Activated CD4-positive, alpha-beta T cell treated with anti-CD3 and anti-CD28 coated beads for 48 hours (primary cell): ENCODE measurements around the gene TGFBR3L.

Experiments
- DNase-seq: peaks from one replicate; pipeline ENCODE4 v3.0.0-alpha.2; 2020

The TGFBR3L gene

DNA sequence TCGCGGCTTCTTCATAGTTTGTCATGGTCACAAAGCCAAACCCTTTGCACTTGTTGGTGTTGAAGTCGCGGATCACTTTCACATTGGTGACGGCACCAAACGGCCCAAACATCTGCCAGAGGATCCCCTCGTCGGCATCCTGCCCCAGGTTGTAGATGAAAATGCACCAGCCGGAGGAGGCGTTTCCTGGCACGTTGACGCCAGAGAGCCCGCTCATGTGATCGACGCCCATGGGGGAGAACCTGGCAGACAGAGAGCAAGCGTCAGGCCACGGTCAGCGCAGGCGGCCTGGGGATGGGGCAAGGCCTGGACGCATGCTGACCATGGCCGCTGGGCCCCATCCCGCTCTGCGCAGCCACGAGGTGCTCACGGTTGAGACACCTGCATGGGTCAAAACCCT, 48.9 kb downstream of the TGFBR3L start:
- no peak for DNase-seq

DNA sequence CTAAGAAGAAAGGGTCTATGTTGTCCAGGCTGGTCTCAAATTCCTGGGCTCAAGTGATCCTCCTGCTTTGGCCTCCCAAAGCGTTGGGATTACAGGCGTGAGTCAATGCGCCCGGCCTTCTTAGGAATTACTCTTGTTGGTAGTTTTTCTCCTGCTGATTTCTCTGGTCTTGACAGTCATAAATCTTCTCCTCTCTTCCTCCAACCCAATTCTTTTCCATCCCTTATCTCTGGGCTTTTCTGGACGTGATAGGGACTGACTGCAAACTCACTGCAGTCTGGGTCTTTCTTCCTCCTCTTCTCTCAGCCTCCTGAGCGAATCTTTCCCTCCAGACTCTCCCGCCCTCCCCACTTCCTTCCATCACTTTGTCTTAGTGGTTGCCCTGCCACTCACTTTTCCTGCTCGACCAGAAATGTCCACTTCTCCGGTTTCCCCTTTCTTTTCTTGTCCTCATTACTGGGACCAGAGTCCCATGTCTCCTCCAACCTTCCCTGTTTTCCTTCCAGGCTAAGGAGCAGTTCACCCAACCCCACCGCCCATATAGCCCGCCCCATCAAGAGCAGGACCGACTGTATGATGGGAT, 50.7 kb downstream of the TGFBR3L start:
- DNase-seq = no peak

DNA sequence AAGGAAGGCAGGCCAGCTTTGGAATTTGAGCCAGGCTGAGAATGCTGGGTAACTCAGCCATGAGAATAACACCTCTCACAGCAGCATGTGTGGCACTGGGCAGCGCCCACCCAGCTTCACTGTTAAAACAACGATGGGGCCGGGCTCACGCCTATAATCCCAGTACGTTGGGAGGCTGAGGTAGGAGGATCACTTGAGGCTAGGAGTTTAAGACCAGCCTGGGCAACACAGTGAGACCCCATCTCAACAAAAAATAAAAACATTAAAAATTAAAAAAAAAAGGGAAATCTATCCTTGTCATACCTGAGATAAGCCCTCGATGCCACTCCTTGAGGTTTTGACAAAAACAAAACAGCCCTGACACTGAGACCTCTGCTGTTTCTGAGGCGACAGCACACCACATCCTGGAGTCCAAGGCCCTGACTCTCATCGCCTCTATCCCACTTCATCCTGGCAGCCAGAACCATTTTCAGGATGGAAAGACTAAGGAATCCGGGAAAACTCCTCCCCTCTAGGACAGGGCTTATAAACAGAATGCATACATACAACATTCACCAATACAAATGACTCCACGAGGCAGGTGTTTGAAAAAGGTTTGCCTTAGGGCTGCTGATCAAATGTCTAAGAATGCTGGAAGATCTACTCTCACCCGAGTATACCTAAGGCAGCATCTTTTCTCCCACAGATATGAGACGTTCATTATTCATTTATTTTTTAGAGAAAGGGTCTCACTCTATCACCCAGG, 51.5 kb downstream of the TGFBR3L start:
- no peak for DNase-seq

DNA sequence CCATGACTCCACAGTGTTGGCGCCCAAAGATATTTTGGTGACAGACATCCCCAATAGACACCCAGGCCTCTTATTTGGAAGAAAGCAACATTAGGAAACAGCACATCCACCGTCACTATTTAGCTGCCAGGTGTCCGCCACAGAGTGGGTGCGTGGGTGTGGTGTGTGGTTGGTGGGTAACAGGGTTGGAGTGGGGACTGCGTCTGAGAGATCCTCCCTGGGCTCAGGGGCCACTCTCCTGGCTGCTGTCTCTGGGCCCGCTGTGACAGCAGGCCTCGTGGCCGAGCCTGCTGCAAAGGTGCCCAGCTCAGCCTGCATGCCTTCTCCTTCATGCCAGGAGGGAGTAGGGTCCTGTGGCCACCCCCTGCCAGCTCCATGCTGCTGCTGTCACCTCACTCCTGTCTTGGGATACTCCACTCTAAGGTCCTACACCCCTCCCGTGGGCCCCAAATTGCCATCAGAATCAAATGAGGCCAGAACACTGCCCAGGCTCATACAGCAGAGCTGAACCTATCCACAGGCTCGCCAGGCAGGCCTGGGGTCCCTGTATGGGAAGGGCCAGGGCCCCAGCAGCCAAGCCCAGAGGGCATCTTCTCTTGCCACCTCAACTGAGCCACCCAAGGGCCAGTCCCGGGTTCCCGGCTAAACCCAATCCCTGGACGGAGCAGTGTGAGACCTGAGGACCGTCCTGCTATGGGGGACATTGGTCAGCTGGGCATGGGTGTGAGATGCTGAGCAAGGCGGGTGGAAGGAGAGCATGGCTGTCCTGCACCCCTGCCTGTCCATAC, 53.6 kb downstream of the TGFBR3L start:
- DNase-seq = no peak
